HEK293T (cell line): ENCODE measurements around the gene MSH2.
"Not testable (repeated sequence)": the region's sequence is repeated elsewhere in the genome, so short reads cannot be mapped to it uniquely, and the experiment has no call there.

Experiments used
- CTCF ChIA-PET: fragments of 350-600 bp; formaldehyde crosslinking; extraction: SDS; loops from one replicate; lab custom pipeline; 2021; ENCODE audit warnings: antibody characterized with exemption, inconsistent platforms; lab: Yijun Ruan, JAX
- POLR2A ChIA-PET: fragments of 350-600 bp; formaldehyde crosslinking; extraction: SDS; loops from one replicate; lab custom pipeline; 2020; ENCODE audit warnings: antibody characterized with exemption, inconsistent platforms; lab: Yijun Ruan, JAX
- DNase-seq: peaks from one replicate; pipeline ENCODE4 v3.0.0; 2012; ENCODE audit warnings: mixed read lengths; ENCODE audit errors: extremely low spot score
- ARNT ChIP-seq: fragments of 450-650 bp; IDR thresholded peaks from 2 replicates; pipeline ENCODE4 v1.6.1; 2017; ENCODE audit warnings: mild to moderate bottlenecking
- BHLHE40 ChIP-seq: fragments of 450-650 bp; IDR thresholded peaks from 2 replicates; pipeline ENCODE4 v1.6.1; 2016; ENCODE audit warnings: mild to moderate bottlenecking, moderate library complexity, borderline replicate concordance
- CTBP1 ChIP-seq: fragments of 450-650 bp; IDR thresholded peaks from 2 replicates; pipeline ENCODE4 v1.6.1; 2016; ENCODE audit warnings: borderline replicate concordance
- ELF4 ChIP-seq: fragments of 450-650 bp; IDR thresholded peaks from 2 replicates; pipeline ENCODE4 v1.6.1; 2017; ENCODE audit warnings: antibody characterized with exemption
- FOXA1 ChIP-seq: fragments of 450-650 bp; IDR thresholded peaks from 2 replicates; pipeline ENCODE4 v1.6.1; 2016; ENCODE audit warnings: mild to moderate bottlenecking
- FOXK2 ChIP-seq: fragments of 450-650 bp; IDR thresholded peaks from 2 replicates; pipeline ENCODE4 v1.6.1; 2016; ENCODE audit warnings: mild to moderate bottlenecking
- FOXM1 ChIP-seq: fragments of 450-650 bp; IDR thresholded peaks from 2 replicates; pipeline ENCODE4 v1.6.1; 2017; ENCODE audit warnings: mild to moderate bottlenecking, borderline replicate concordance
- HDGF ChIP-seq: fragments of 450-650 bp; IDR thresholded peaks from 2 replicates; pipeline ENCODE4 v1.6.1; 2017; ENCODE audit warnings: antibody characterized with exemption, borderline replicate concordance
- L3MBTL2 ChIP-seq: fragments of 450-650 bp; conservative IDR thresholded peaks from 2 replicates; pipeline ENCODE4 v1.6.1; 2016; ENCODE audit warnings: mild to moderate bottlenecking
- LEF1 ChIP-seq: fragments of 450-650 bp; IDR thresholded peaks from 2 replicates; pipeline ENCODE4 v1.6.1; 2017; ENCODE audit warnings: mild to moderate bottlenecking, borderline replicate concordance
- NFRKB ChIP-seq: fragments of 450-650 bp; IDR thresholded peaks from 2 replicates; pipeline ENCODE4 v1.6.1; 2016; ENCODE audit warnings: mild to moderate bottlenecking, moderate library complexity
- PKNOX1 ChIP-seq: fragments of 450-650 bp; IDR thresholded peaks from 2 replicates; pipeline ENCODE4 v1.6.1; 2016
- SP1 ChIP-seq: fragments of 450-650 bp; IDR thresholded peaks from 2 replicates; pipeline ENCODE4 v1.6.1; 2017
- SUZ12 ChIP-seq: fragments of 450-650 bp; IDR thresholded peaks from 2 replicates; pipeline ENCODE4 v1.6.1; 2016; ENCODE audit warnings: mild to moderate bottlenecking
- TARDBP ChIP-seq: fragments of 450-650 bp; IDR thresholded peaks from 2 replicates; pipeline ENCODE4 v1.6.1; 2016
- ZNF384 ChIP-seq: fragments of 450-650 bp; IDR thresholded peaks from 2 replicates; pipeline ENCODE4 v1.6.1; 2016

MSH2 gene

GRCh38 chr2:47360927-47361326 lies 42.0 kb upstream of the MSH2 start:
- POLR2A ChIA-PET = interaction anchor here (1.4 kb wide), 1 partner anchor 16 kb away, joined by 3 read pairs; no protein-coding TSS in a partner anchor
- no peak for DNase-seq
- CTCF ChIA-PET = no interaction called here
- TF ChIP-seq ARNT (no peak), FOXK2 (no peak), CTBP1 (no peak), HDGF (no peak)

GRCh38 chr2:47361505-47362229 lies 41.3 kb upstream of the MSH2 start:
- ChIA-PET CTCF (interaction anchor here (0.6 kb wide), 1 partner anchor 12 kb away, joined by 4 read pairs; no protein-coding TSS in a partner anchor), POLR2A (interaction anchor here (1.4 kb wide), 1 partner anchor 17 kb away, joined by 3 read pairs; no protein-coding TSS in a partner anchor)
- DNase-seq = not testable (repeated sequence)

- CTCF ChIA-PET = interaction anchor here (0.7 to 1.7 kb wide), 3 partner anchors 12 to 39 kb away, joined by 4 to 17 read pairs (median 4); no protein-coding TSS in a partner anchor
- DNase-seq = peak; percentile 42
- no peak for TF ChIP-seq ELF4
- no peak for TF ChIP-seq SP1
- TF ChIP-seq SUZ12 = no peak
- no peak for TF ChIP-seq FOXM1
- no peak for TF ChIP-seq PKNOX1
- TF ChIP-seq NFRKB = no peak
- no peak for TF ChIP-seq ZNF384
- no peak; the same call in 1 of the 2 replicates for TF ChIP-seq L3MBTL2
- no peak for TF ChIP-seq FOXA1
- TF ChIP-seq HDGF = no peak
- TF ChIP-seq BHLHE40 = no peak
- TF ChIP-seq TARDBP = no peak
- TF ChIP-seq FOXK2 = no peak
- TF ChIP-seq ARNT = no peak
- no peak for TF ChIP-seq CTBP1
- no peak for TF ChIP-seq LEF1
- POLR2A ChIA-PET = interaction anchor here (0.7 to 1.4 kb wide), 2 partner anchors 29 kb away, joined by 4 read pairs; partner anchors contain the start of gene MSH2
Measured at GRCh38 chr2:47373747-47374146, 29.2 kb upstream of the MSH2 start.

- no peak for DNase-seq
- CTCF ChIA-PET = interaction anchor here (1.2 kb wide), 1 partner anchor 13 kb away, joined by 4 read pairs; no protein-coding TSS in a partner anchor
- TF ChIP-seq SUZ12 = no peak
- no peak for TF ChIP-seq CTBP1
- POLR2A ChIA-PET = no interaction called here
Measured at GRCh38 chr2:47375307-47375706, 27.6 kb upstream of the MSH2 start.

- ChIA-PET CTCF (no interaction called here), POLR2A (no interaction called here)
- TF ChIP-seq FOXM1 = no peak
- TF ChIP-seq FOXK2 = no peak
- TF ChIP-seq HDGF = no peak
- no peak for TF ChIP-seq ELF4
- no peak for TF ChIP-seq CTBP1
- no peak for TF ChIP-seq ARNT
- TF ChIP-seq TARDBP = no peak
- no peak for TF ChIP-seq ZNF384
- no peak for TF ChIP-seq PKNOX1
- no peak for TF ChIP-seq NFRKB
- no peak for DNase-seq
Measured at GRCh38 chr2:47379384-47379783, 23.6 kb upstream of the MSH2 start.

- ChIA-PET POLR2A (no interaction called here), CTCF (interaction anchor here (0.6 kb wide), 1 partner anchor 28 kb away, joined by 7 read pairs; no protein-coding TSS in a partner anchor)
- TF ChIP-seq FOXM1 (no peak), LEF1 (no peak), SUZ12 (no peak), FOXK2 (no peak)
- no peak for DNase-seq
Measured at GRCh38 chr2:47381408-47381807, 21.5 kb upstream of the MSH2 start.

GRCh38 chr2:47386551-47386950 lies 16.4 kb upstream of the MSH2 start:
- TF ChIP-seq SP1 (no peak), TARDBP (no peak), ELF4 (no peak), ZNF384 (no peak), FOXK2 (no peak), LEF1 (no peak), HDGF (no peak), CTBP1 (no peak), FOXM1 (no peak)
- ChIA-PET POLR2A (interaction anchor here (0.8 to 2.0 kb wide), 2 partner anchors 16 to 41 kb away, joined by 3 to 9 read pairs; partner anchors contain the start of gene MSH2), CTCF (interaction anchor here (3.1 kb wide), 1 partner anchor 50 kb away, joined by 71 read pairs; no protein-coding TSS in a partner anchor)
- no peak for DNase-seq
